ENCODE measurements around the gene MYO10.

Gene MYO10

GRCh38 chr5:16897284-16897704, 38.8 kb downstream of the MYO10 start:
- no peaks in the 10 kb centered on the region for H3K27me3 ChIP-seq (ENCODE audit: insufficient read depth, low read depth)
- H3K4me2 ChIP-seq = no peak overlapping the region
- H3K9ac ChIP-seq = no peak overlapping the region

GRCh38 chr5:16896767-16897166, 39.3 kb downstream of the MYO10 start:
- no peak overlapping the region for H2AFZ ChIP-seq (ENCODE audit: low read depth)
- no peaks in the 10 kb centered on the region for H3K27me3 ChIP-seq (ENCODE audit: insufficient read depth, low read depth)
- TF ChIP-seq, protein P1, sequence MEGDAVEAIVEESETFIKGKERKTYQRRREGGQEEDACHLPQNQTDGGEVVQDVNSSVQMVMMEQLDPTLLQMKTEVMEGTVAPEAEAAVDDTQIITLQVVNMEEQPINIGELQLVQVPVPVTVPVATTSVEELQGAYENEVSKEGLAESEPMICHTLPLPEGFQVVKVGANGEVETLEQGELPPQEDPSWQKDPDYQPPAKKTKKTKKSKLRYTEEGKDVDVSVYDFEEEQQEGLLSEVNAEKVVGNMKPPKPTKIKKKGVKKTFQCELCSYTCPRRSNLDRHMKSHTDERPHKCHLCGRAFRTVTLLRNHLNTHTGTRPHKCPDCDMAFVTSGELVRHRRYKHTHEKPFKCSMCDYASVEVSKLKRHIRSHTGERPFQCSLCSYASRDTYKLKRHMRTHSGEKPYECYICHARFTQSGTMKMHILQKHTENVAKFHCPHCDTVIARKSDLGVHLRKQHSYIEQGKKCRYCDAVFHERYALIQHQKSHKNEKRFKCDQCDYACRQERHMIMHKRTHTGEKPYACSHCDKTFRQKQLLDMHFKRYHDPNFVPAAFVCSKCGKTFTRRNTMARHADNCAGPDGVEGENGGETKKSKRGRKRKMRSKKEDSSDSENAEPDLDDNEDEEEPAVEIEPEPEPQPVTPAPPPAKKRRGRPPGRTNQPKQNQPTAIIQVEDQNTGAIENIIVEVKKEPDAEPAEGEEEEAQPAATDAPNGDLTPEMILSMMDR (conservative IDR thresholded peaks at IDR 0.05; ENCODE audit: low read depth, low read length) = no peak
- no peak overlapping the region for H3K27ac ChIP-seq
- H3K36me3 ChIP-seq (ENCODE audit: insufficient read depth) = no peaks in the 10 kb centered on the region
- no peaks in the 10 kb centered on the region for H3K4me1 ChIP-seq (ENCODE audit: low read depth, poor library complexity, severe bottlenecking)
- H3K79me2 ChIP-seq (ENCODE audit: insufficient read depth, low read depth) = no peaks in the 10 kb centered on the region
- no peaks in the 10 kb centered on the region for H4K20me1 ChIP-seq (ENCODE audit: insufficient read depth)
- H3K9ac ChIP-seq = no peak overlapping the region
- no peak overlapping the region for H3K4me2 ChIP-seq
- H3K4me3 ChIP-seq (IDR thresholded peaks at IDR 0.05; ENCODE audit: insufficient read depth, low read depth, low read length) = no peak overlapping the region

More at GRCh38 chr5:16897284-16897704, 38.8 kb downstream of the MYO10 start:
- H4K20me1 ChIP-seq (ENCODE audit: insufficient read depth) = no peaks in the 10 kb centered on the region
- H3K4me1 ChIP-seq (ENCODE audit: low read depth, poor library complexity, severe bottlenecking) = no peaks in the 10 kb centered on the region
- H3K4me3 ChIP-seq (IDR thresholded peaks at IDR 0.05; ENCODE audit: insufficient read depth, low read depth, low read length) = no peak overlapping the region
- TF ChIP-seq, protein P1 (conservative IDR thresholded peaks at IDR 0.05; ENCODE audit: low read depth, low read length) = no peak
- no peaks in the 10 kb centered on the region for H3K36me3 ChIP-seq (ENCODE audit: insufficient read depth)
- no peak overlapping the region for H2AFZ ChIP-seq (ENCODE audit: low read depth)
- no peak overlapping the region for H3K27ac ChIP-seq
- H3K79me2 ChIP-seq (ENCODE audit: insufficient read depth, low read depth) = no peaks in the 10 kb centered on the region

GRCh38 chr5:16894236-16895057, 41.6 kb downstream of the MYO10 start:
- TF ChIP-seq, protein P1 (conservative IDR thresholded peaks at IDR 0.05; ENCODE audit: low read depth, low read length) = no peak
- H3K9ac ChIP-seq = no peak overlapping the region
- no peak overlapping the region for H3K27ac ChIP-seq
- H4K20me1 ChIP-seq (ENCODE audit: insufficient read depth) = no peaks in the 10 kb centered on the region
- no peaks in the 10 kb centered on the region for H3K27me3 ChIP-seq (ENCODE audit: insufficient read depth, low read depth)
- H3K4me1 ChIP-seq (ENCODE audit: low read depth, poor library complexity, severe bottlenecking) = no peaks in the 10 kb centered on the region
- no peak overlapping the region for H3K4me2 ChIP-seq
- H2AFZ ChIP-seq (ENCODE audit: low read depth) = no peak overlapping the region
- no peaks in the 10 kb centered on the region for H3K36me3 ChIP-seq (ENCODE audit: insufficient read depth)
- no peaks in the 10 kb centered on the region for H3K79me2 ChIP-seq (ENCODE audit: insufficient read depth, low read depth)
- H3K4me3 ChIP-seq (IDR thresholded peaks at IDR 0.05; ENCODE audit: insufficient read depth, low read depth, low read length) = no peak overlapping the region

DNA sequence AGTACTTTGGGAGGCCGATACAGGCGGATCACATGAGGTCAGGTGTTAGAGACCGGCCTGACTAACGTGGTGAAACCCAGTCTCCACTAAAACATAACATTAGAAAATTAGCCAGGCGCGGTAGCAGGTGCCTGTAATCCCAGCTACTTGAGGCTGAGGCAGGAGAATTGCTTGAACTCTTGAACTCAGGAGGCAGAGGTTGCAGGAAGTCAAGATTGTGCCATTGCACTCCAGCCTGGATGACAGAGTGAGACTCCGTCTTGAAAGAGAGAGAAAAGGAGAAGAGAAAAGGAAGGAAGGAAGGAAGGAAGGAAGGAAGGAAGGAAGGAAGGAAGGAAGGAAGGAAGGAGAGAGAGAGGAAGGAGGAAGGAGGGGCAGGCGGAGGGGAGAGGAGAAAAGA, 45.1 kb downstream of the MYO10 start:
- H3K27me3 ChIP-seq (ENCODE audit: insufficient read depth, low read depth) = no peaks in the 10 kb centered on the region
- no peaks in the 10 kb centered on the region for H4K20me1 ChIP-seq (ENCODE audit: insufficient read depth)
- no peaks in the 10 kb centered on the region for H3K36me3 ChIP-seq (ENCODE audit: insufficient read depth)
- TF ChIP-seq, protein P1 (conservative IDR thresholded peaks at IDR 0.05; ENCODE audit: low read depth, low read length) = no peak
- no peak overlapping the region for H3K9ac ChIP-seq
- H3K79me2 ChIP-seq (ENCODE audit: insufficient read depth, low read depth) = no peaks in the 10 kb centered on the region
- H3K4me2 ChIP-seq = no peak overlapping the region
- no peak overlapping the region for H3K27ac ChIP-seq
- no peak overlapping the region for H2AFZ ChIP-seq (ENCODE audit: low read depth)
- H3K4me1 ChIP-seq (ENCODE audit: low read depth, poor library complexity, severe bottlenecking) = no peaks in the 10 kb centered on the region
- no peak overlapping the region for H3K4me3 ChIP-seq (IDR thresholded peaks at IDR 0.05; ENCODE audit: insufficient read depth, low read depth, low read length)
